D721Med (cell line): ENCODE measurements around the gene LTBP2.

ENCODE experiments used
- DNase-seq: peaks from one replicate; pipeline ENCODE4 v3.0.0; 2011; ENCODE audit warnings: low spot score; ENCODE audit not compliant: insufficient read length
- FAIRE-seq: peaks from 2 replicates; lab custom pipeline; 2011; peaks lifted over from hg19 to GRCh38; lab: Jason Lieb, UNC
- CTCF ChIP-seq: IDR thresholded peaks from 2 replicates; pipeline ENCODE4 v1.5.1; 2012; ENCODE audit warnings: mild to moderate bottlenecking, control low read depth; ENCODE audit not compliant: insufficient read depth; ENCODE audit errors: missing control alignments

LTBP2 gene

DNA sequence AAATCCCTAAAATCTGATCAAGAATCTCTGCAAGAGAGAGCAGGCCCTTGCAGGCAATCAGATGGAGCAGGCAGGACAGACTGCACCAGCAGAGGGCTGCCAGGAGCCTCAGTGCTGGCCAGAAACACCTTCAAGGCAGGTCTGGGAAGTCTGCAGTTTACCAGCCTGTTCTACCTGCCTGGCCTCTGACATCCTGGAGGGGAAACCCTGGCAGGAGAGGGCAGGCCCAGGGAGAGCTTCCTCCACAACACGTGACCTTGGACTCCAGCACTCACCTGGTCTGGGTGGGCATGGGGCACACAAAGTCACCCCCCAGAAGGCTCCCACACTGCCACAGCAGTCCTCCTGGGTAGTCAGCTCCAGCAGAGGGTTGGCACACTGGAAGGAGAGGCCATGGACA, 62.4 kb downstream of the LTBP2 start:
- DNase-seq: no peak
- no peak for FAIRE-seq

GRCh38 chr14:74548881-74549280, 63.2 kb downstream of the LTBP2 start:
- no peak for TF ChIP-seq CTCF
- DNase-seq: no peak
- no peak for FAIRE-seq

More for the DNA sequence above, 62.4 kb downstream of the LTBP2 start:
- TF ChIP-seq CTCF: no peak

- no peak for DNase-seq
- FAIRE-seq: no peak
- TF ChIP-seq CTCF: no peak
Observed at GRCh38 chr14:74547331-74547927, 64.6 kb downstream of the LTBP2 start.

DNA sequence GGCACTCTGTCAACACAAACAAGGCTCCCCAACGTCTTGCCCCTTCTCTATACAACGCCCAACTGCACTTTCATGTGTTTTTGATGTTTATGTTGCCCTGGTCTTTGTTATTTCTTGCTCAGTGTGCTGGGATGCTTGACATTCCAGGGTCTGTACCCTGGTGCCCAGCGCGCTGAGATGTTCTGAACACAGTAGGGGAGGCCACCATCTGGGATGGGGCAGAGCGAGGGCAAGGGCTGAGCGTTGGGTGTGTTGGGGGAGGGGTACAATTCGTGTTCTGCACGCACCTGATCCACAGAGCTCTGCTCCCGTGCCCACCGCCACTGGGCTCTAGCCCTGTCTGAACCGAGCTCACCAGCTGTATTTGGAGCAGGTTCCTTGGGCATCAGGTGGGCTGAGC, 65.6 kb downstream of the LTBP2 start:
- no peak for FAIRE-seq
- no peak for TF ChIP-seq CTCF

GRCh38 chr14:74545386-74545785, 66.7 kb downstream of the LTBP2 start:
- DNase-seq (no peak), FAIRE-seq (no peak)
- no peak for TF ChIP-seq CTCF

More for the DNA sequence above, 65.6 kb downstream of the LTBP2 start:
- DNase-seq: no peak

- FAIRE-seq (no peak), DNase-seq (no peak)
- TF ChIP-seq CTCF: no peak
Observed at GRCh38 chr14:74543771-74544438, 68.1 kb downstream of the LTBP2 start.

GRCh38 chr14:74542056-74542685, 69.9 kb downstream of the LTBP2 start:
- TF ChIP-seq CTCF: no peak
- DNase-seq: no peak
- FAIRE-seq: no peak
